Measurements from ENCODE around the gene POLR3E.
"Not testable (repeated sequence)": the region's sequence is repeated elsewhere in the genome, so short reads cannot be mapped to it uniquely, and the experiment has no call there.

POLR3E gene

DNA sequence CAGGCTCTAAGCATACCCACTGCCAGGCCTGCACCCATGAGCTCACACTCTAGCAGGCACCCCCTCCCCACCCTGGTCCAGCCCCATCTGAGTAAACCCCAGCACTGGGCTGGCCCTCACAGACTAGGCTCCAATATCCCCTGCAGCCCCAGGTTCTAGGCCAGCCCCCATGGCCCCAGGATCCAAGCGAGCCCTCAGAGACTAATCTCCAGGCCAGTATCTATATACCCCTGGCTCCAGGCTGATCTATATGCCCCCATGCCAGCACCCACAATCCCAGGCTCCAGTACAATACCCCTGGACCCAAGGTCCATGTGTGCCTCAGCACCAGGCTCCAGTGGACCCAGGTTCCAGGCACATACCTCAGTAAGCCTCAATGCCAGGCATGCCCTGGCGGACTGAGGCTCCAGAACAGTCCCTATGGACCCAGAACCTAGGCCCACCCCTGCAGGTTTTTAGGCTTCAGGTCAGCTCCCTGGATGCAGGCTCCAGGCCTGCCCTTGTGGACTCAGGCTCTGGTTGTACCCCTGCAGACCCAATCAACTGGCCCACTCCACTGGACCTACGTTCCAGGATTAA is 38.5 kb downstream of the POLR3E start:
- no peak for DNase-seq (ENCODE audit: low spot score)

DNA sequence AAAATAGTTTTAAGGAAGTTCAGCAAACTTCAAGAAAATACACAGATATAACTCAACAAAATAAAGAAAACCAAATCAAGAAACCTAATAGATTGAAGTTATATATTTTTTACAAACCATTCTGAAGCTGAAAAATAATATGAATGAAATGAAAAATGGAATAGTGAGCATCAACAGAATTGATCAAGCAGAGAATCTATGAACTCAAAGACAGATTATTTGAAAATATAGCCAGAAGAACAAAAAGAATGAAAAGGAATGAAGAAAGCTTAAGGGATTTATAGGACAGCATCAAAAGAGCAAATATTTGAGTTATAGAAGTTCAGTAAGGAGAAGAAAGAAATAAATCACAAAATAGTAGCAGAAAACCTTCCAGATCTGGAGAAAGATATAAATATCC is 39.4 kb downstream of the POLR3E start:
- no peak for DNase-seq (ENCODE audit: low spot score)

DNA sequence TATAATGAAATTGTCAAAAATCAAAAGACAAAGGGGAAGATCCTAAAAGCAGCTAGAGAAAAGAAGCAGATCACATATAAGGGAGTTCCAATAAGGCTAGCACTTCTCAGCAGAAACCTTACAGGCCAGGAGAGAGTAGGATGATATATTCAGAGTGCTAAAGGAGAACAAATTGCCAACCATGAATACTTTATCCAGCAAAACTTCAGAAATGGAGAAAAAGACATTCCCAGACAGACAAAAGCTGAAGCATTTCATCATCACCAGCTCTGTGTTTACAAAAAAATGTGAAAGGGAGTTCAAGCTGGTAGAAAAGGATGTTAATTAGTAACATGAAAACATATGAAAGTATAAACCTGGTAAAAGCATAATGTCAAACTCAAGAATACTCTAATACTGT is 39.8 kb downstream of the POLR3E start:
- no peak for DNase-seq (ENCODE audit: low spot score)

DNA sequence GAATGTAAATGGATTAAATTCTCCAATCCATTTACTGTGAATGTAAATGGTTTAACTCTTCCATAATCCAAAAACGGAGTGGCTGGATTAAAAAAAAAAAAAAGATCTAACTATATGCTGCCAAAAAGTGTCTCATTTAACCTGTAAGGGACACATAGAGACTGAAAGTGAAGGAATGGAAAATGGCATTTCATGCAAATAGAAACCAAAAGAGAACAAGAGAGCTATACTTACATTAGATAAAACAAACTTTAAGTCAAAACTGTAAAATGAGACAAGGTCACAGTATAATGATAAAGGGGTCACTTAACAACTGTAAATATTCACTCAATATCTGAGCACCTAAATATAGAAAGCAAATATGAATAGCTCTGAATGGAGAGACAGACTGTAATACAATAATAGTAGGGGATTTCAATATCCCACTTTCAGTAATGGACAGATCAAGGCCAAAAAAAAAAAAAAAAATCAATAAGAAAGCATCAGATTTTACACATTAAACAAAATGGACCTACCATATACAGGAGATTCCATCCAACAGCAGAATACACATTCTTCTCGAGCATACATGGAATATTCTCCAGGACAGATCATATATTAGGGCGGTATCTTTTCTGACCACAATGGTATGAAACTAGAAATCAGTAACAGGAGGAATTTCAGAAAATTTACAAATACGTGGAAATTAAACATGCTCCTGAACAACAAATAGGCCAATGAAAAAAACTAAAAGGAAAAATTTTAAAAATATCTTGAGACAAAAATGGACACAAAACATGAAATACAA is 40.8 kb downstream of the POLR3E start:
- DNase-seq (ENCODE audit: low spot score), result no peak

DNA sequence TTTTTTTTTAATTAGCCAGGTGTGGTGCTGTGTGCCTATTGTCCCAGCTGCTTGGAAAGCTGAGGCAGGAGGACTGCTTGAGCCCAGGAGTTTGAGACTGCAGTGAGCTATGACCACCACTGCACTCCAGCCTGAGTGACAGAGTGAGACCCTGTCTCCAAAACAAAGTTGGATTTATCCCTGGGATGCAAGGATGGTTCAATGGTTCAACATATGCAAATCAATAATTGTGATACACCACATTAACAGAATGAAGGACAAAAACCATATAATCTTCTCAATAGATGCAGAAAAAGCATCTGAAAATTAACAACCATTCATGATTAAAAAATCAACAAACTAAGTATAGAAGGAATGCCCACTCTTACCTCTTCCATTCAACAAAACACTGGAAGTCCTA is 43.7 kb downstream of the POLR3E start:
- DNase-seq (ENCODE audit: low spot score), result no peak

DNA sequence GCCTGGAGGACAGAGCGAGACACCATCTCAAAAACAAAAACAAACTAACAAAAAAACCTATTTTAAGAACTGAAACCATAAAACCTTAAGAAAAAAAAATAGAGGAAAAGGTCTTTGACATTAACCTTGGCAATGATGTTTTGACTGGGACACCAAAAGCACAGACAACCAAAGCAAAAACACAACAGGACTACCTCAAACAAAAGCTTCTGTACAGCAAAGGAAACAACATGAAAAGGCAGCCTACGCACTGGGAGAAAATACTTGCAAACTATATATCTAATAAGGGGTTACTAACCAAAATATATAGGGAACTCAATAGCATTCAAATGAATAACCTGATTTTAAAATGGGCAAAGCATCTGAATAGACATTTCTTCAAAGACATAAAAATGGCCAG is 44.9 kb downstream of the POLR3E start:
- DNase-seq (ENCODE audit: low spot score), result no peak

DNA sequence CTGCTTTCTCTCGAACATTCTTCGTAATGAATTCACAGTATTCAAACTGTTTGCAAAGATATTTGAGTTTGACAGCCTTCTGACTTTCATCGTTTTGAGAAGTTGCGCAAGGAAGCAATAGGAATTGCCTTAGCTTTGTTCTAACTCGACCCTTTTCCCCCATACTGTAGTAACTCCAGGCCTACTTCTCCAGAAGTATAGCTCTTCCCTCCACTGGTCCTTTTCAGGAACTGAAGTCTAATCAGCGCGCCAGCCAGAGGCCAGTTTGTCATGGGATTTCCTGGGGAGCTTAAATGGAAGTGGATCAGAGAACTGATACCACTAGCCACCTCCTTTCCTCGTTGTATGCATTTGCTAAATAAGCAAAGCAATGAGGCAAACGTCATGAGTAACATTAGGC is 49.3 kb downstream of the POLR3E start:
- no peak for DNase-seq (ENCODE audit: low spot score)

DNA sequence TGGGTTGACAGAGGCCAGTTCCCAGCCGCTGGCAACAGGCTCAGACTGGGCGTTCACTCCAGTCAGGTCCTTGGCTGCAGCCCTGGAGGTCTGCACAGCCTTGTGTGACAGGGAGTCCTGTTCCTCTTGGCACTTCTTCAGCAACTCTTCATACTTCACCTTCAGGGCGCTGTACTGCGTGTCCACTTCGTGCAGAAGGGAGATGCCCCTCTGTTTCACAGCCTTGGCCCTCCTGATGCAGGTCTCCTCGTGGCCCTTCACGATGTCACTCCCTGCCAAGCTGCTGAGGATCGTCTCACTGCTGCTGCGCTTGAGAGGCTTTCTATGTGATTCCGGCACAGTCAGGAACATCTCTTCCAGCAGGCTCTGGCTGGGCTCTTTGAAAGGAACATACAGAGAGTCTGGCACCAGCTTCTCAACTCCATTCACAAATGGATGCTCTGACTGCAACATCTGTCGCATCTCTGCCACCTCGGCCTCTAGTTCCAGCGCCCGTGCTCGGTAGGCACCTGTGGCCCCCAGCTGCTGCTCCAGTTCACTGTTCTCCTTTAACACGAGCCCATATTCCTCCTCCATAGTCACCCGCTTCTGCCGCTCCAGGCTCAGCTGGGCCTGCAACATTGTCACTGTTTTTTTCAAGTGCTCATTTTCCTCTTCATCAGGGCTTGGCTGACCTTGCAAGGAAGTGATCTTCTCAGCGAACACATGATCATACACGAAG is 50.1 kb downstream of the POLR3E start:
- DNase-seq (ENCODE audit: low spot score), result no peak

DNA sequence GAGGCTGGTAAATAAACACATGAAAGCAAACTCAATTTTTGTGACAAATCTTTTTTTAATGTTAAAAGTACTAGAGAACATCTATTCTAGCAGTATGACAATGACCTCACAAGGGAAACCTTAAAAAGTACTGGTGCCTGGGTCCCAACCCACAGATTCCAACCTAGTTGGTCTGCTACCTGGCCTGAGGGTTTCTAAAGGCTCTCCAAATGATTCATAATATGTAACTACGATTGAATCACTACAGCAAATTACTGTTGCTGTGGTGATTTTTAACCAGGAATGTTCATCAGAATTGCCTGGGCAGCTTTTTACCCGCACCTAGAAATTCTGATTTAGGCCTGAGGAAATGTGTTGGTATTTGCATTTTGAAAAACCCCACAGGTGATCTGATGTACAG is 51.1 kb downstream of the POLR3E start:
- DNase-seq (ENCODE audit: low spot score), result no peak

DNA sequence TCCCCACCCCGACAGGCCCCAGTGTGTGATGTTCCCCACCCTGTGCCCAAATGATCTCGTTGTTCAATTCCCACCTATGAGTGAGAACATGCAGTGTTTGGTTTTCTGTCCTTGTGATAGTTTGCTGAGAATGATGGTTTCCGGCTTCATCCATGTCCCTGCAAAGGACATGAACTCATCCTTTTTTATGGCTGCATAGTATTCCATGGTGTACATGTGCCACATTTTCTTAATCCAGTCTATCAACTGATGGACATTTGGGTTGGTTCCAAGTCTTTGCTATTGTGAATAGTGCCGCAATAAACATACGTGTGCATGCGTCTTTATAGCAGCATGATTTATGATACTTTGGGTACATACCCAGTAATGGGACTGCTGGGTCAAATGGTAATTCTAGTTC is 53.8 kb downstream of the POLR3E start:
- not testable (repeated sequence) for DNase-seq (ENCODE audit: low spot score)

DNA sequence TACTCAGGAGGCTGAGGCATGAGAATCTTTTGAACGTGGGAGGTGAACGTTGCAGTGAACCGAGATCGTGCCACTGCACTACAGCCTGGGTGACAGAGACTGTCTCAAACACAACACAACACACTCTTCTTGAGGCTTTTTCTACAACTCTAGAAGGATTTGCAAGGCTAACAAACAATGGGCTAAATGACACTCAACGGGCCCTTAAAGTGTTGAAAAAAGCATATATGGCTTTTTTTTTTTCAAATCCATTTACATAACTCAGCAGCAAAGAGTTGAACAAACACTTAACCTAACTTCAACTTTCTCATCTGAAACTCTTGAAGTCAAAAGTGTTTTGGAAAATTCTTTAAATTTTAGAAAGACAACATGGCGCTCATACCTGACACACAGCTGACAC is 54.9 kb downstream of the POLR3E start:
- DNase-seq (ENCODE audit: low spot score), result no peak

DNA sequence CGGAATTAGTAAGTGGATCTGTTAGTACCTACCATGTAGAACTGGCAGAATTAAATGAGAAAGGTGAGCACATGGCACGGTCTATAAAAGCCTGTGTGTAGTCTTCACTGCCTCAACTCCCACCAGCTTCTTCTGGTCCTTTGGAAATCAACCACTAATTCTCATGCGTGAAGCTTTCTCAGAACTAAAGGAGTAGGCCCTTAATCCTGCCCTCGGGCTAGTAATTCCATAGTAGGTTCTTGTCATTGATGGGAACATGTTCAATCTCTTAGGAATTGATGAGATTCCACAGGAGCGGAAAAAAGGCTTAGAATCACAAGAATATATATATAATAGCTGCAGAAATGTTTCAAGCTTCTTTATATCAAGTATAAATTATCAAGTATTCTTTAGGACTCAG is 55.5 kb downstream of the POLR3E start:
- DNase-seq (ENCODE audit: low spot score), result no peak

DNA sequence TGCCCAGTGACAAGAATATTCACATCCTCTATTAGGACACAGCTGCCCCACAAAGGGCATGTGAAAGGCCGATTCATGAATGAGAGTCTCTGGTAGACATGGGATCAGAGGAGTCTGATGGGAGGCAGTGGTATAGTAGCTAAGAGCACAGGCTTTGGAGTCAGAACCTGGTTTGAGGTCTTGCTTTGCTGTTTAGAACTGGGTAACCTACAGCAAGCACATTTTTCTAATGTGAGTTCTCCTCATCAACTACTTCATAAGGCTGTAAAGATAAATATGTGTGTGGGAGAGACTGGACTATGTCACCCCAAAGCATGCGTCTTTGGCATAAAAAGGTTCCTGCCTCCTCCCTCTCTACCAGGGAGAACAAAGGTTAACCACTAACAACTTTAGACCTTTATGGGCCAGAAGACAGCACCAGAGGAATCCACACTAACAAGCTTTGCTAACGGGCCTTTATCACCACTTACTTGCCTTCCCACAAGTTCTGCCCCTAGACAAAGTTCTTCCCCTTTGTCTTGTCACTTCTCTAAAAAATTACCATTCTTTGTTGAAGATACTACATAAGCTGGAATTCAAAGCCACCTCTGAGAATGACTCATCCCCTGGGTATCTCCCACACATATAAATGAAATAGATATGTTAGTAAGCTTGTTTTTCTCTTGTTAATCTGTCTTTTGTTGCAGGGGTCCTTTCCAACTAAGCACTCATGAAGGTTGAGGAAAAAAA is 56.1 kb downstream of the POLR3E start:
- no peak for DNase-seq (ENCODE audit: low spot score)

DNA sequence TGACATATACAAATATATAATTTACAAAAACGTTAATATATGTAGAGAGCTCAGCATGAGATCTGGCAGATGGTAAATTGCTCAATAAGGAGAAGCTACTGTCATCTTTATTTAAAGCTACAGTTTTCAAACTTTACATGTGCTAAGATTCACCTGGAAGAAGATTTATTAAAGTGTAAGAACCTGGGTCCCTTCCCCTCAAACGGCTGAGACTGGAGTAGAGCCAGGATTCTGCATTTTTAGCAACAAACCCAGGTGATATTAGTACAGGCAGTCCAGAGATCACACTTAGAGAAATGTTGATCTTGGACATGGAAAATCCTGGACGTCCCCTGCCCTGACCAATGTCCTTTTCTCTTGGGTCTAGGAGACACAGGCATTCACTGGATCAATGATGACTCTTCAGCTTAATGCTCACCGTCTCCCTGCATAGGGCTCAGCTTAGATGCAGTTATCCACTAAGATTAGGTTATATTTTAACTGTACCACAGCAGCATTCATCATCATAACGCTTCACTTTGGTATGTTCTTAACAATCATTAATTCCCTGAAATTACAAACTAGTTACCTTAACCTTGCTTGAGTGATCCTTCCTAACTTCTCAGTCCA is 56.8 kb downstream of the POLR3E start:
- DNase-seq (ENCODE audit: low spot score), result no peak

DNA sequence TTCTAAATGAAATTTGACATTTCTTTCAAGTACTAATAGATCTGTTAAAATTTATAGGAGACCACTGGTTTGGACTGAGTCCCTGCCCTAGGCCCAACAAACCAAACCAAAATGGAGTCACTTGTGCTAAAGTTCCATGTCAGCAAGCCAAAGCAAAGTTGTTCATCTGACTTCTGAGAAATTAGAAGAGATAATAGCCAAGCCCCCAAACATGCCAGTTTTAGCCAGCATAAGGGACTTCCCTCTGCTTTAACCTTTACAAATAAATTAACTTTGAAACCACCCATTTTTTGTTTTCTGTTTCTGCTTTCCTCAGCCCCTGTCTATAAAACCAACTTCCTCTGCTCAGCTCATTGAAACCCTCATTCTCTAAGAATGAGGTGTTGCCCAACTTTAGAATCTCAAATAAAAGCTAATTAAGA is 58.3 kb downstream of the POLR3E start:
- no peak for DNase-seq (ENCODE audit: low spot score)

DNA sequence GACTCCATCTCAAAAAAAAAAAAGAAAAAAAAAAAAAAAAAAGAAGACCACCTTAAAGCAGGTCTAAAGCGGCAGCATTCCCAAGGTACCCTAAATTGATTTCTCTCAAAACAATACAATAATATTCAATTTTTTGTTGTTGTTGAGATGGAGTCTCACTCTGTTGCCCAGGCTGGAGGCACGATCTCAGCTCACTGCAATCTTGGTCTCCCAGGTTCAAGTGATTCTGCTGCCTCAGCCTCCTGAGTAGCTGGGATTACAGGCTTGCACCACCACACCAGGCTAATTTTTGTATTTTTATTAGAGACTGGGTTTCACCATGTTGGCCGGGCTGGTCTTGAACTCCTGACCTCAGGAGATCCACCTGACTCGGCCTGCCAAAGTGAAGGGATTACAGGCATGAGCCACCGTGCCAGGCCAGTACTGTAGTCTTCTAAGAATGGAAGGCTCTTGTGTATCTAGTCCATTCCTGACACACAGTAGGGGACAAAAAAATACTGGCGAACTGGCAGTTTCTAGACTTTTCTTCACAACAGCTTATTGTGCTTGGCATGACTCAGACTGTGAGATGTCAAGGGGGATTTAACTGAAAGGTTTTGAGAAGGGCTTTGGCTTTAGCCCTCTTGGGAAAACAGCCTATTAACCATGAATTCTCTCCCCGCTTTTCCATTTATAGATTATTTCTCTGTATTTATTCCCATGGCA is 59.9 kb downstream of the POLR3E start:
- DNase-seq (ENCODE audit: low spot score), result no peak

DNA sequence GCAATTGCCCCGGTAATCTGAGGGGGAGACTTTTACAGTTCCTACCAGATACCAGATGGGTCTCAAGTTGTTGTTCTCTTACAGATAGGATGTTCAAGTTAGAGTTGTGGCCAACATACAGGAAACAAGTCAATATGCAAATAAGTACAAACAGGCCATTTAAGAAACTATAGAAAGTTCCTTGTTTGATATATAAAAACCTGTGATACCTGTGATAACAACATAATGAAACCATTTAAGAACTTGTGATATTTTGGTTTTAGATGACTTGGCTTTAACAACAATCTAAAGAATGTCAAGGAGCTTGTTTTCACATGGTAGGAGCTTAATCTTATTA is 60.4 kb downstream of the POLR3E start:
- DNase-seq (ENCODE audit: low spot score), result no peak

DNA sequence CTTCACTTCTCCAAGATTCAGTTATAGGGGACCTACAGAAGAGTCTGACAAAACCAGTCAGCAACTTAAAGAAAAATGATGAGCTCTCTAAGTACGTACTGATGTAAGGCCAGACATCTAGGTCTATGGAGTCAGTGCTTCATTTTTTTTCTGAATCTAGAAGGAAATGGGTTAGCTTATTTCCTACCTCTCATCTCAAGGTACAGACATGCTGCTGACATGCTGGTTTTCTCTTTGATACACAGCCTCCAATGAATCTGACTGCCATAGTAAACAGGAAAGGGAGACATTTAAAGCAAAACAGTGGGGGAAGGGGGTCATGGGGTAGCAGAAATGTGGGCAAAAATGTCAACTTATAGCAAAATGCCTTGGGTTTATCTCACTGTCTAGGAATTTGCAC is 60.8 kb downstream of the POLR3E start:
- no peak for DNase-seq (ENCODE audit: low spot score)

DNA sequence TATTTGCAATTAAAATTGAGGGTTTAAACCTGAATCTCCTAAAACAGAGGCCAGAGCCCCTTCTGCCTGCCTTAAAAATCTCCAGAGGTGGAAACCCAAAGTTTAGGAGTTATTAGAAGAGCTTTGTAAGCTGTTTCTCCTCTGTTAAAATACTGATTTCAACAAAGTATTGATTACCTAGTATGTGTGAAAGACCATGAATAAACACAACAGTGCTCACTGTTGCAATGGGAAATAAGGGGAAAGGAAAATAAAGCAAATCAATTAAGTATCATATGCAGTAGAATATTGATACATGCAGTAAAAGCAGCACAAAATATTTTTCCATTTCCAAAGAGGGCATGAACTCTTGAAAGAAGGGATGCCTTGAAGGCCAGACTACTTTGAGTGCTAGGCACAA is 62.5 kb downstream of the POLR3E start:
- no peak for DNase-seq (ENCODE audit: low spot score)

DNA sequence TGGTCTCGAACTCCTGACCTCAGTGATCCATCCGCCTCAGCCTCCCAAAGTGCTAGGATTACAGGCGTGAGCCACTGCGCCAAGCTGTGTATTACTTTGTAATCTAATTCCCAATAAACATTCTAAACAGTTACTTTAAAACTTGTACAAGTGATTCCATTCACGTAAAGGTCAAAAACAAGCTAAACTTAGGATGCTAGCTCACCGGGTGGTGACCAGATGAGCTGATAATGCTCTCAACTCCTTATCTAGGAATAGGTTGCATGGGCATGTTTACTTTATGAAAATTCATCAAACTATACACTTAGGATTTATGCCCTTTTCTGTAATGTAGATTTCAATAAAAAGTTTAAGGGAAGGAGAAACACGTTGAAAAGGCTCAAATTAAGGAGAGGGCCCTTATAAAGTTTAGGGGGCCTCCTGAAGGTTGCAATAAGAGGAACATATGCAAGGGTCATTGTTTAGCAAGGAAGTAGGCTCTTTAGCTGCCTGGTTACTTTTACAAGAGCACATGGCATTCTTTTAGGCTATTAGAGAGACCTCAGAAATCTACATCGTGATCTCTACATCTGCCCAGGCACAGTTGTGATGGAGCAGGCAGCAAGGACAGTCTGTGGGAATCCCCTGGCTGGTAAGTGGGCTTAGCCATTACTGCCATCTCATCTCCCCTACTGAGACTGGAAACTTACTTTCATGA is 63.9 kb downstream of the POLR3E start:
- no peak for DNase-seq (ENCODE audit: low spot score)

DNA sequence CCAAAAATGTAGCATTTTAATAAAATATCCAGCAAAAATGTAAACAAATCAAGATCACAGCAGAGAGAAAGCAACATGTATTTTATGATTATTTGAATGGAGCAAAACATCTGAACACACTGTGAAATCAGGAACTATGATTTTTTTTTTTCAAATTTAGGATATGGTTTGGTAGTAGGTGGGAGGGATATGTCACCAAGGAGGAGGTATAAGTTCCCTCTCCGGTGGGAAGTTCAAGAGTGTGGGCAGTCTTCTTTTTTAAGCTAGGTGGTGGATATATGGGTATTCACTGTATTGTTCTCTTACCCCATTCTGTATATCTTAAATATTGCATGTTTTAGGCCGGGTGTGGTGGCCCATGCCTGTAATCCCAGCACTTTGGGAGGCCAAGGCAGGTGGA is 67.0 kb downstream of the POLR3E start:
- DNase-seq (ENCODE audit: low spot score), result no peak

Measured in HuH-7 (cell line).